Measurements from ENCODE around the gene SUSD1.

Gene SUSD1

DNA sequence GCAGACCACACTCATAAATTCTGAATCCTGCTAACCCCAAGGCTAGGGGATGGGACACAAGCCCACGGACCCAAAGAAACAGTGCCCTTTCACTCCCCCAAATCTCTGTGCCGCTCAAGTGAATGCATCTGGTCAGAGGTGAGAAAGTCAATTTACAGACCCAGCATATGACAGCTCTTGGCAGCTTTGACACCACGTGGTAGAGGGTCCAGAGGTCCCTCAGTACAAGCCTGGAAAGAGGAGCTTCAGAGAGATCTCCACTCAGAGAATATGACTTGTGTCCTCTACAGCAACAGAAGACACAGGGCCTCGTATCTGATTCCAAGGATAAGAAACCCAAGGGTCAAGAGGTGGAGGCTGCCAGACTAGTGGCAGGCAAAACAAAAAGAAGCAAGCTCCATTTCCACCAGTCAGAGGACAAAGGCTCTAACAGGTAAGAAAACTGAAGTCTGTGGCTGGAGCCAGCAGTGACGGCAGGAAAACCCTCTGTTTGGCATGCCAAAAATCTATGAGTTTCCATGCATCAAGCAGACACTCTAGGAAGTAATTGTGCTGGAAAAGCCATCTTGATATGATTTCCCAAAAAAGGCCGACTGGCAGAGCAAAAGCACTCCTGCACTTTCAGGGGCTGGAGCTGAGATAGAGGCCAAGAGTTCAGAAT is 139.8 kb downstream of the SUSD1 start:
- DNase-seq, result no peak

DNA sequence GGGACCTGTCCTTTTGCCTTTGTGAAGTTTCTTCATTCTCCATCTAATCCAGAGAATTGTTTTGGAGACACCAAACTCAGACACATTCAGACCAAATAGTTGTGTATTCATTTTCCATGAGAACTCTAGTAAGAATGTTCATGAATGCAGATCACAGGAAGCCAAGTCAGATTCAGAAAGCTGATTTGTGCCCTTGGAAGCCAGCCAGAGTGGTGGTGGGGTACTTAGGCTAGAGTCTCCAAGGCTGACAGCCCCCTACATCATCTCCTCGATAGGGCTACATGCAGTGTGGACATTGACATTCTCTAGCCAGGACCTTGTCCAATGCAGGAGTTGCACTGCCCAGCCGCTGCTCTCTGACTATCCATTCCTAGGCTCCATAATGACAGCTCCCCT is 140.9 kb downstream of the SUSD1 start:
- DNase-seq, result no peak

DNA sequence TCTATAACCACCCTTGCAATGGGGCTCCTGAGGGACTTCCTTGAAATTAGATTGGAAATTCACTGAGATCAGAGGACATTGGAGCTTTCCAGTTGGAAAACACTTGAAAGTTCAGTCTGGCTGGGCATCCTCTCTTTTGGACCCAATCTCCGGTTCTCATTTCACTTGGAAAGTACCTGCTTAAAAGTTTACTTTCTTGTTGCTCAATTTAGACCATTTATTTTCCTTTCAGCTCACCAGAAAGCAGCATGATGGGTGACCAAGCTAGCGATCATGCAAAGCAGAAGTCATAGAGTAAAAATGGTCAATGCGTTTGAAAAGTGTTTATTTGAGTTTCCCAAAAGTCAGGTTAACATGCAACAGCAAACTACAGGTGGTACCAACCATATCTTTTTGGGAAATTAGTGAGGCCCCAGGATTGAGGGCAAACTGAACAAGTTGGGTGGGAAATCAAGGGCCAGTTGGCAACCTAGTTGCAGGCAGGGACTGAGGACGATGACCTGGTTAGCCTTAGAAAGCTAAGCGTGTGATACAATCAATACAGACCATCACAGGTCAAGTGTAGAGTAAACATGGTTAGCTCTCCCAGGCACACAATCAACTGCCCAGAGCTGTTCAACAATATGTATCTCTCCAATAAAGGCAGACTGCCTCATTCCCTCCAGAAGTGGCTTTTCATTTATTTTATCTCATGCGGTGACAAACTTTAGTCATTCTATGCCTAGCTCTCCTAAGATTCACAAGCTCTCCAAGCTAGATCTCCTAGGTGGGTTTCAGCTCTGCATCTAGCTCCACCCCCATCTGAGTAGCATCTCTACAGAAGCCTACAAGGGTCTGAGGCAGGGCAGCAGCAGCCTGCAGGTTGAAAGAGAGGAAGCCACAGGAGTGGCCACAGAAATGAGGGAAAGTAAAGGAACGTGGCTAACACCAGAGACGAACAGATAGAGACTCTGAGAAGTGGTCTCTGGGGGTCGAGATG is 141.6 kb downstream of the SUSD1 start:
- no peak for DNase-seq

DNA sequence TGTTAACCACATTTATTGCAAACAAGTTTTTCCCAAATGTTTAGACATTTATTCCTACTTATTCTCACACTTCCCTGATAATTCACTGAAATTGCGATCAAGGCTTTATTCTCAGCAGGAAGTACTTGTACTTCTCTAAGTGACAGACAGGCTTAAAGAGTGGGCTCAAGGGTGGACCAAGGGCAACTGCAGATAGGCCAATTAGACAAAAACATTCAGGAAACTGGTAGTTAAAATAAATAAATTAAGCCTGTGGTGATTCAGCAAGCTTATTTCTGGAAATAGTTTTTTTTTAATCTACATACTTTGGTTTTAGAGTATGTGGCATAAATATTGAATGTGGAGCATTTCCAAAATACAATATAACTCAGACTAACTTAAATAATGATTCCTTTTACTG is 142.4 kb downstream of the SUSD1 start:
- DNase-seq, result no peak

DNA sequence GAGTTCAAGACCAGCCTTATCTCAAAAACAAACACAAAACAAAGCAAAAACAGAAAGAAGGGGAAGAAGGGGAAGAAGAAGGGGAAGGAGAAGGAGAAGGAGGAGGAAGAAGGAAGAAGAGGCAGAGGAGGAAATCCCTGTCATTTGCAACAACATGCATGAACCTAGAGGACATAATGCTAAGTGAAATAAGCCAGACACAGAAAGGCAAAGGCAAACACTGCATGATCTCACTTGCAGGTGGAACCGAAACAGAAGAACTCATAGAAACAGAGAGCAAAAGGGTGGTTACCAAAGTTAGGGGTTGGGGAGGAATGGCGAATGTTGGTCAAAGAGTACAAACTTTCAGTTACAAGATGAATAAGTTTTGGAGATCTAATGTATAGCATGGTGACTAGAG is 143.1 kb downstream of the SUSD1 start:
- DNase-seq, result no peak

DNA sequence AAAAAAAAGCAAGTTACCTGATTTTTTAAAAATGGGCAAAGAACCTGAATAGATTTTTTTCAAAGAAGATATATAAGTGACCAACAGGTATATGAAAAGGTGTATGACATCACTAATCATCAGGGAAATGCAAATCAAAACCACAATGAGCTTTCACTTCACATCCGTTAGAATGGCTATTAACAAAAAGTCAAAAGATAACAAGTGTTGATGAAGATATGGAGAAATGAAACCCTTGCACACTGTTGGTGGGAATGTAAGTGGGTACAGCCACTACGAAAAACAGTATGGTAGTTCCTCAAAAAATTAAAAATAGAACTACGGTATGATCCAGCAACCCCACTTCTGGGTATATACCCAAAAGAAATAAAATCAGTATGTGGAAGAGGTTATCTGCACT is 143.7 kb downstream of the SUSD1 start:
- DNase-seq, result no peak

DNA sequence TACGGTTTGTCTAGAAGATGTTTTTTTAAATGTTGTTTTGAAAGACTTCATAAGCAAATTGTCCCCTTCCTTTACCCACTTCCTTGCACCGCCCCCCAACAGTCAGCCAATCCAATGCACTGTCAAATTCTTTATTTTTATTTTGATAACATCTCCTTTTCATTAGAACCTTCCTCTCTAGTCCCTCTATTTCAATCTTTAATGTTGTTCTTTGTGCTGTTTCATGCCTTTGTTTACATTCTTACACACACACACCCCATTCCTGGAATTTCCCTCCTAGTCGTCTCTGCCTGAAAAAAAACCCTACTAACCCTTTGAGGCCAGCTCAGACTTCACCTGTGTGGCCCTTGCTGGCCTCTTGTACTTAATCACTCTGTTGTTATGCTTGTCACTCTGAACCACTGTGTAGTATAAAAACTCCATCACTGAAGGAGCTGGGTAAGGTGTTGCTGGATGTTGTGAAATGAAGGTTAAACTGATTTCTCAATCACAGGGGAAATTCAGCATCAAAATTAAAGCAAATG is 145.1 kb downstream of the SUSD1 start:
- no peak for DNase-seq

DNA sequence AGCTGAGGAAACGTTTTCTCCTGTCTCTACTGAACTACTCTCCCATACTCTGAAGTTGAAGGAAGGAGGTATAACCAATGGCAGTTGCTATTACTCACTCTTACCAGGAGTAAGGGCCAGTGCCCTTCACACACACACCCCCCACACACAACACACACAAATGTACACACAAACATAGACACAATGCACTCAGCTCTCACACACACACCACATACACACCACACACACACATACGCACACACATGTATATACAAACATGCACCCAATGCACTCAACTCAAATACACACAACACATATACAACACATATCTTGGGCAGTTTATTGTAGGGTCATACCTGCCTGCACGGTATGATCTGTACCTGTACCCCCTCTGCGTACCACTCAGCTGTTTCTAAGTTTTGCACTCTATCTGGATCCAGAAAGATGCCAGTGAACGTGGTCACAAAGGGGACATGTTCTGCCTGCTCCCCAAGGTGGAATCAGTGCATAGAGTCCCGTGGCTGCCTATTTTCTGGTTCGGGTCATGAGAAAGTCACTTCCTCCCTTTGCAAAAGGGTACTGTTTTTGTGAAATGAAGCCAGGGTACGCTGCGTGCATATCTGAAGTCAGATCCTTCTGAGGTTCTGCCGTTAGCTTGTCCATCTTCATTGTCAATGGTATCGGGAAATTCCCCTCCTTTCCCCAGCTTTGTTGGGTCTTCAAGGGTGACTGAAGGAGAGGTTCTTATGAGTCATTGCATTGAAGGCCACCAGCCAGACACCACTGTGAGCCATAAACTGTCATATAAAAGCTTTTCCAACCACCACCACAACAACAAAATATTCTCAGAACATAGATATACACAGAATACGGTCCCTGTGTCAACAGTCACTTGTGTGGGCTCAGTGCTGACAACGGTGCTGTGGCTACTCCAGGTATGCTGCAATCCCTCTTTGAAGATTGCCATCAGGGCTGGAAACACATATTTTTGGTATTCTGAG is 146.6 kb downstream of the SUSD1 start:
- no peak for DNase-seq

DNA sequence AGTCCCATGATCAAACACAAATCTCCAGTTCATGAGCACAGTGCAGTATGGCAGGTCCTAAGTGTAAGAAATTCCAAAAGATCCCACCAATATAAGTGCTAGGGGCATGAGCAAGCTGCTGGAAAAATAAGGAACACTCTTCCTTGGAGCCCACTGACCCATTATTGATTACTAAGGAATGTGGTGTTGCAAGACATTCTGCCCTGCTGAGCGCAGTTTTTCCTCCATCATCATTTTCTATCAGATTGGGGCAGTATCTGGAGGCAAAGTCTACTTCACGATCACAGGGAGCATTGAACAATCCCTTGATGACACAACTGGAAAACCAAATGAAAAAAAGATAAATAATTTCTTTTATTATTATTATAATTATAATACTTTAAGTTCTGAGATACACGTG is 149.2 kb downstream of the SUSD1 start:
- no peak for DNase-seq

DNA sequence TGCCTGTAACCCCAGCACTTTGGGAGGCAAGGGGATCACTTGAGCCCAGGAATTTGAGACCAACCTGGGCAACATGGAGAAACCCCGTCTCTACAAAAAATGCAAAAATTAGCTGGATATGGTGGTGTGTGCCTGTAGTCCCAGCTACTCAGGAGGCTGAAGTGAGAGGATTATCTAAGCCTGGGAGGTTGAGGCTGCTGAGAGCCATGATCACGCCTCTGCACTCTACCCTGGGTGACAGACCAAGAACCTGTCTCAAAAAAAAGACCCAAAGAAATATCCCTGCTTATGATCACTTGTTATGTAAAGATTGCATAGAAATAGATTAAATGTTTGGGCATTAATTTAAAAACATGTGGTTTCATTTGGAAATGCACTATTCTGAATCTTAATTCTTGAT is 153.4 kb downstream of the SUSD1 start:
- no peak for DNase-seq

DNA sequence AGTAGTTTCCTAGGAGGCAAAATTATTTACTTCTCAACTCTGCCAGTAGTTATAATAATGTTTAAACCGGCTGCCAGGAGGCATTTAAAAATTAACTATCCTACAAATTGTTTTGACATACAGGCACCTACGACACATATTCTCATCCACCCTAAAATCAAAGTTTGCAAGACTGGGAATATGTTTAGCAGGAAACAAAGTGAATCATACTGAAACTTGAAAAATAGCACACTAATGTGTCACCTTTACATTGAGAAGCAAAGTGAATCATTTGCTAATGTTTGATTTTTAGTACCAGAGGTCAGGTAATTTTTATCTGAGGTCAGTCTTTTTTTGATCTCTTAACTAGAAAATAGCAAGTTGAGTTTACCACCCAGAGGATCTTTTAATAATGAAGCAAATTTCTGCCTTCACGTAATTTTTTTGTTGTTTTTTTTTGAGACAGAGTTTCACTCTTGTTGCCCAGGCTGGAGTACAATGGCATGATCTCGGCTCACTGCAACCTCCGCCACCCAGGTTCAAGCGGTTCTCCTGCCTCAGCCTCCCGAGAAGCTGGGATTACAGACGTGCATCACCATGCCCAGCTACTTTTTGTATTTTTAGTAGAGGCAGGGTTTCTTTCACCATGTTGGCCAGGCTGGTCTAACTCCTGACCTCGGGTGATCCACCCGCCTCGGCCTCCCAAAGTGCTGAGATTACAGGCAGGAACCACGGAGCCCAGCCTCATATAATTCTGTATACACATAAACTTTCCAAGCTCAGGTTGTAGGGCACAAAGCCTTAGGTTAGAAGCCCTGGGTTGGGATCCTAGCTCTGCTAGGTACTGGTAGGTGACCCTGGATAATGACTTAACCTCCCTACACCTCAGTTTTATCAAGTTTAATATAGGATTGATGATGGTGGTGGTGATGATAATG is 154.2 kb downstream of the SUSD1 start:
- no peak for DNase-seq

DNA sequence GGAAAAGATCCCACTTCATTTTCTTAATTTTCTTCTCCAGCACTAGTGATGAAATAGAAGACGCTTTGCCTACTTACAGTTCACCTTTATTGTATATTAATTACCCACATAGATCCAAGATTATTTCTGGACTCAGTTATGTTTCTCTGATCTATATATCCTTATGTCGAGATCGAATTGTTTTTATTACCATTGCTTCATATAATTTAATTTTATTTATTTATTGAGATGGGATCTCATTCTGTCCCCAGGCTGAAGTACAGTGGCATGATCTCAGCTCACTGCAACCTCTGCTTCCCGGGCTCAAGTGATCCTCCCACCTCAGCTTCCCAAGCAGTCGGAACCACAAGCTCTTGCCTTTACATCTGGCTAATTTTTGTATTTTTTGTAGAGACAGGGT is 157.2 kb downstream of the SUSD1 start:
- no peak for DNase-seq

DNA sequence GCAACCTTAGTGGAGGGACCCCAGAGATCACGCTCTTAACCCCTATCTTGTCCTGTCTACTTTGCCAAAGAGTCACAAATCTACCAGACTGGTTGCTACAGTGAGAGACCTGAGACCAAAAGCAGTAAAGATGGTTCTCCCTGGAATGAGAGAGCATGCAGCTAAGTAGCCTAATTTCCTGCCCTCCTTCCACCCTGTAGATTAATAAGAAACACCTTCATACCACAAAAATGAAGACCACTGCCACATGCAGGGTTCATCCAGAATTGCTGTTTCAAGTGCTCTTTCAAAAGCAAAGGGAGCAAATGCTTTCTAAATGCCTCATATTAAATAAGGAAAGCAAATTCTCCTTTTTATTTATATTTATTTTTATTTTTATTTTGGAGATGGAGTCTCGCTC is 159.4 kb downstream of the SUSD1 start:
- no peak for DNase-seq

DNA sequence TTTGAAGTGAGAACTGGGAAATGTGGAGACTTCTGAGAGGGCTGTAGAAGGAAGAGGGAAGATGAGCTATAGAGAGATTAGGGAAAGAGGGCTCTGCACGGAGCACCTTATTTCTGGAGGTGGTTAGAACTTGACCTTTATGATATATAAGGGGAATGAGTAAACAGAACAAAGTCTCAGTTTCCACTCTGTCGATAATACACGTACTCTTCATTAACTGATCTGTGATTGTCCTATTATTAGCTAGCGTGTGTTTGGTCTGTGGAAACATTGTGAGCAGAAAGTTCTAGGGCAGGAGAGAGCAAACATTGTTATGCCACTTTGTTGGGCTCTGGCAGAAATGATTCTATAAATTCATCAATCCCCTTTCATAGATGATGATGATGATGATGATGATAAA is 159.9 kb downstream of the SUSD1 start:
- no peak for DNase-seq

DNA sequence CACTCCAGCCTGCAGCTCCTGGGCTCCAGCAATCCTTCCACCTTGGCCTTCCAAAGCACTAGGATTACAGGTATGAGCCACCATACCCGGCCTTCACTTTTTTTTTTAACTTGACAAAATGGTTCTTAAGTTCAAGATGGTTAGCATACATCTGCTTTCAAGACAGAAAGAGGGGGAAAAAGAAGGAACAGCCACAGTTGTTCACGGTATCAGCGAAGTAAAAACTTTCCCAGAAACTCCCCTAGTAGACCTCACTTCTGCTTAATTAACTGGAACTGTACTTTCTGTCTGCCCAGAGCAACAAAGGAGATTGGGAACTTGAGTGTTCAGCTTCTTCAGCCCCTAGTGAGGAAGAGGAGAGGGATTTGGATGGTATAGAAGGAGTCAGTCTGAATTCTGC is 161.8 kb downstream of the SUSD1 start:
- DNase-seq, result no peak

DNA sequence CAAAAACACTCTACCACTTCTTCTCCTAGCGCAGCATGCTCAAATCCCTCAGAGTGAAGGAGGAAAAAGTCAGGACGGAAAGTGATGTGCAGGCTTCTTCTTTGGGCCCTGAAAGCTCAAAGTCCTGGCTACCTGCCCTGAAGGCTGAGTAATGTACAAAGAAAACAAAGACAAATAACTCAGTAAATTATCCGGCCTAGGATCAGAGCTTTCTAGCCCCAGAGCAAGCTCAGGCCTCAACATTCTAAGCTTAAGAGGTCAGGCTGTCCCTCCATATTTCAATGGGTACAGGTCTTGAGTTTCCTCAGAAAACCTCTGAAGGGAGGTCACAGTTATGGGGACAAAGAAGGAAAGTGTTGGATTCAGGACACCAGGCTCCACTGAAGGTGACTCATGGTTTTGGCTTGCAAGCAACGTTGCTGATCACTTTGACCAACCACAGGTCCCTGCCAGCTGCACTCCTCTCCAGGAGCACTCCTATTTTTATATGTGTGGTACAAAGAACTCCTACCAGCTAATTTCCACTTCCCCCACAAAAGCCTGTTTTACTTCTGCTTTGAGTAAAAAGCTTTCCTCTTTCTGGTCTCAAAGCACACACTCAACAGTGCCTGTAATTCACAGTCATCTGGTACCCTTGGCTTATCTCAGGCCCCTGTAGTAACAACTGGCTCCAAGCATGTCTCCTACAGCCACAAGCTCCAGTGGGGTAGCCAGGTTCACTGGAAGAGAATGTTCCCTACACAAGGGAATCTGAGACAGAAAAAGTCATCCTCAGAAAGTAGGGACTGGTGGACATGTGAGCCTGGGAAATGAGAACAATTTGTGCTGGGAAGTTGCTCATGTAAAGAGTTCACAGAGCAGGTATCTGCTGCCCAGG is 162.8 kb downstream of the SUSD1 start:
- no peak for DNase-seq

DNA sequence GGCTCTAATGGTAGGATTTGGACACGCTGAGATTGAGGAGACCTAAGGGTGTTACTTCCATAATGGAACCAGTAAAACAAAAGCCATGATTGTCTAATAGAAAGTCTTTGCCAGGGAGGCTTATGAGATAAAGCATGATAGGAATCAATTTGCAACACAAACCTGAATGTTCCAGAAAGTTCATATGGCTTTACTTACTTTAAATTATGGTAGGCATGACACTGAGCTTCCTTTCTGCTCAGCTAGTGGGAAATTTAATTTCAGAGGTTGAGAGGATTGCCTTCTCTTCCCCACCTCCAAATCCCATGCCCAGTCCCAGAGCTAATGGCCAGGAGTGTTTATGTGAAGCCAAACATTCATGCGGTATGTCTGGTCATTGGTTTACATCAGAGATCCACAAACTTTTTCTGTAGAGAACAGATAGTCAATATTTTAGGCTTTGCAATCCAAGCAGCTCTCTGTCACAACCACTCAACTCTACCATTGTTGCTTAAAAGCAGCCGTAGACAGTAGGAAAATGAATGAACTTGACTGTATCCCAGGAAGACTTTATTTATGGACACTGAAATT is 164.0 kb downstream of the SUSD1 start:
- no peak for DNase-seq

DNA sequence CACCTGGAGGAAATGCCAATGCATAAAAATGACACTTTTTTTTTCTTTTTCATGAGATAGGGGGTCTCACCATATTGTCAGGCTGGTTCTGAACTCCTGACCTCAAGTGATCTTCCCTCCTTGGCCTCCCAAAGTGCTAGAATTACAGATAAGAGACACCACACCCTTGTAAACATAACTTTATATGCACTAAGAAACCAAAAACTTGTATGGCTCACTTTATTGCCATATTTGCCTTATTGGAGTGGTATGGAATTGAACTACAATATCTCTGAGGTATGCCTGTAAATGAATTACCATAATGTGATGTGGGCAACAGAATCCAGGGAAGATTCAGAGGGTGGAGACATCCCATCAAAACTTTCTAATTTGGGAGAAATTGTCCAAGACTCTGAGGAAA is 164.6 kb downstream of the SUSD1 start:
- DNase-seq, result no peak

DNA sequence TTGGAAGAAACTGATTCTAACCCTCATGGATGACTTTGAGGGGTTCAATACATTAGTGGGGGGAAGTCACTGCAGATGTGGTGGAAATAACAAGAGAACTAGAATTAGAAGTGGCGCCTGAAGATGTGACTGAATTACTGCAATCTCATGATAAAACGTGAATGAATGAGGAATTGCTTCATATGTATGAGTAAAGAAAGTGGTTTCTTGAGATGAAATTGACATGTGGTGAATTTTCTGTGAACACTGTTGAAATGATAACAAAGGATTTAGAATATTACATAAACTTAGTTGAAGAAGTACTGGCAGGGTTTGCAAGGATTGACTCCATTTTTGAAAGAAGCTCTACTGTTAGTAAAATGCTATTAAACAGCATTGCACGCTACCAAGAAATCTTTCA is 165.4 kb downstream of the SUSD1 start:
- no peak for DNase-seq

DNA sequence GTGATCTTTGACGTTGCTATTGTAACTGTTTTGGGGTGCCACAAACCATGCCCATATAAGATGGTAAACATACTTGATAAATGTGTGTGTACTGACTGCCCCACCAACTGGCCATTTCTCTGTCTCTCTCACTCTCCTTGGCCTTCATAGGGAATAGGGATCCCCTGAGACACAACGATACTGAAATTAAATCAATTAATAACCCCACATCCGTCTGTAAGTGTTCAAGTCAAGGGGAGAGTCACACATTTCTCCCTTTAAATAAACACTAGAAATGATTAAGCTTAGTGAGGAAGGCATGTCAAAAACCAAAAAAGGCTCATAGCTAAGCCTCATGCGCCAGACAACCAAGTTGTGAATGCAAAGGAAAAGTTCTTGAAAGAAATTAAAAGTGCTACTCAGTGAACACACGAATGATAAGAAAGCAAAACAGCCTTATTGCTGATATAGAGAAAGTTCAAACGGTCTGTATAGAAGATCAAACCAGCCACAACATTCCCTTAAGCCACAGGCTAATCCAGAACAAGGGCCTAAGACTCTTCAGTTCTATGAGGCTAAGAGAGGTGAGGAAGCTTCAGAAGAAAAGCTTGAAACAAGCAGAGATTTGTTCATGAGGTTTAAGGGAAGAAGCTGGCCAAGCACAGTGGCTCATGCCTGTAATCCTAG is 167.4 kb downstream of the SUSD1 start:
- DNase-seq, result no peak
